HCT116 (cell line): Measurements from ENCODE around the gene NOP14. TPM values are rescaled to one million over a fixed set of nuclear protein-coding genes. Genes with fewer than 3 reads are reported as not detected.

Experiments
- ATAC-seq: fragments of 200-7000 bp; cut with Tn5 transposase; 2 replicates; pipeline ENCODE4 v1.9.1; 2020; ENCODE audit warnings: mild to moderate bottlenecking, moderate library complexity
- BruUV-seq: library from RNA; stranded (reverse); fragments of 400-500 nt; replicated peaks from 2 replicates; lab custom pipeline; 2021; lab: Mats Ljungman, UMichigan
- CTCF ChIA-PET: fragments of 300-600 bp; sonication (Branson Sonifier 250); formaldehyde crosslinking; loops from one replicate; lab custom pipeline; 2021; ENCODE audit warnings: antibody characterized with exemption; lab: Charles Lee
- POLR2A ChIA-PET: fragments of 300-600, 350-600 bp; sonication (Branson Sonifier 250); formaldehyde crosslinking; loops from one replicate; lab custom pipeline; 2021; ENCODE audit warnings: antibody characterized with exemption; lab: Charles Lee
- RAD21 ChIA-PET, 2 experiments: fragments of 300-600 bp; sonication (Branson Sonifier 250); formaldehyde crosslinking; loops; one replicate each; lab custom pipeline; 2023; ENCODE audit warnings: low total read pairs in 2 of 2; ENCODE audit not compliant: uncharacterized antibody in 2 of 2, unreplicated experiment in 2 of 2, low non-redundant PET in 1 of 2; lab: Charles Lee
- DNase-seq: peaks from one replicate; pipeline ENCODE4 v3.0.0-alpha.2; 2010; ENCODE audit warnings: low read depth, low spot score
- H2AFZ ChIP-seq: fragments of 200-600 bp; shearing (Covaris generic), sonication (generic); 2 replicates; pipeline ENCODE4 v1.6.1; 2017; ENCODE audit warnings: low read depth, mixed run types, mixed read lengths, antibody characterized with exemption, low read length; ENCODE audit not compliant: poor library complexity, severe bottlenecking
- H3K27ac ChIP-seq: 2 replicates; pipeline ENCODE4 v1.5.1; 2012; ENCODE audit warnings: low read depth, low read length
- H3K27me3 ChIP-seq: fragments of 200-600 bp; sonication (generic); 2 replicates; pipeline ENCODE4 v1.6.1; 2016; ENCODE audit warnings: mixed run types, low read length, mixed read lengths; ENCODE audit not compliant: insufficient read depth
- H3K36me3 ChIP-seq, 2 experiments: fragments of 200-500 bp in 1 of 2; fragments of 200-600 bp in 1 of 2; sonication (Bioruptor generic) in 1 of 2; sonication (generic) in 1 of 2; 2 replicates each; pipeline versions ENCODE4 v1.5.1 to v1.6.1; 2014 to 2016; ENCODE audit warnings: low read length in 2 of 2, inconsistent platforms in 1 of 2, mixed read lengths in 1 of 2, mixed run types in 1 of 2; ENCODE audit not compliant: insufficient read depth in 2 of 2, control insufficient read depth in 1 of 2
- H3K4me1 ChIP-seq, 2 experiments: fragments of 200-600 bp in 1 of 2; sonication (generic) in 1 of 2; 2 replicates each; pipeline versions ENCODE4 v1.5.1 to v1.6.1; 2012 to 2017; ENCODE audit warnings: low read length in 2 of 2, inconsistent platforms in 1 of 2, mild to moderate bottlenecking in 1 of 2, mixed read lengths in 1 of 2, mixed run types in 1 of 2, moderate library complexity in 1 of 2; ENCODE audit not compliant: insufficient read depth in 2 of 2, control insufficient read depth in 1 of 2
- H3K4me2 ChIP-seq: fragments of 200-600 bp; sonication (generic); 2 replicates; pipeline ENCODE4 v1.6.1; 2017; ENCODE audit warnings: mixed run types, low read length, mixed read lengths
- H3K4me3 ChIP-seq, 2 experiments: fragments of 200-600 bp in 1 of 2; sonication (generic) in 1 of 2; replicated peaks in 1 of 2; 2 replicates each; pipeline ENCODE4 v1.5.1; 2011 to 2016; ENCODE audit warnings: low read length in 2 of 2, control low read depth in 1 of 2, low read depth in 1 of 2, mild to moderate bottlenecking in 1 of 2, mixed read lengths in 1 of 2, mixed run types in 1 of 2
- H3K79me2 ChIP-seq: fragments of 200-600 bp; sonication (generic); 2 replicates; pipeline ENCODE4 v1.6.1; 2017; ENCODE audit warnings: mild to moderate bottlenecking, mixed run types, low read length, moderate library complexity, mixed read lengths; ENCODE audit not compliant: insufficient read depth
- H3K9ac ChIP-seq: fragments of 200-600 bp; sonication (generic); 2 replicates; pipeline ENCODE4 v1.6.1; 2016; ENCODE audit warnings: low read length, mixed read lengths
- H3K9me2 ChIP-seq: fragments of 200-600 bp; sonication (generic), shearing (Covaris generic); 2 replicates; pipeline ENCODE4 v1.6.1; 2017; ENCODE audit warnings: mixed run types, mild to moderate bottlenecking, moderate library complexity; ENCODE audit not compliant: insufficient read depth
- H3K9me3 ChIP-seq, 2 experiments: fragments of 200-500 bp in 1 of 2; fragments of 200-600 bp in 1 of 2; sonication (Bioruptor generic) in 1 of 2; sonication (generic) in 1 of 2; 2 replicates each; pipeline ENCODE4 v1.6.1; 2014 to 2017; ENCODE audit warnings: low read length in 2 of 2, mixed read lengths in 2 of 2, inconsistent platforms in 1 of 2, low read depth in 1 of 2, mild to moderate bottlenecking in 1 of 2, mixed run types in 1 of 2, moderate library complexity in 1 of 2; ENCODE audit not compliant: control insufficient read depth in 1 of 2, insufficient read depth in 1 of 2
- H4K20me1 ChIP-seq: fragments of 200-600 bp; sonication (generic), shearing (Covaris generic); 2 replicates; pipeline ENCODE4 v1.6.1; 2017; ENCODE audit warnings: mixed run types, mild to moderate bottlenecking, moderate library complexity; ENCODE audit not compliant: insufficient read depth
- CBX3 ChIP-seq: IDR thresholded peaks from 2 replicates; pipeline ENCODE4 v1.6.1; 2012; ENCODE audit warnings: low read depth
- EGR1 ChIP-seq: IDR thresholded peaks from 2 replicates; pipeline ENCODE4 v1.6.1; 2012; ENCODE audit warnings: low read depth
- ELF1 ChIP-seq: IDR thresholded peaks from 2 replicates; pipeline ENCODE4 v1.6.1; 2012; ENCODE audit warnings: low read depth, borderline replicate concordance
- EZH2 ChIP-seq: fragments of 200-600 bp; sonication (generic); IDR thresholded peaks from 2 replicates; pipeline ENCODE4 v1.6.1; 2017; ENCODE audit warnings: antibody characterized with exemption, mixed run types
- EZH2phosphoT487 ChIP-seq: fragments of 200-600 bp; IDR thresholded peaks from 2 replicates; pipeline ENCODE4 v1.6.1; 2018; ENCODE audit warnings: antibody characterized with exemption, borderline replicate concordance
- POLR2A ChIP-seq: IDR thresholded peaks from 2 replicates; pipeline ENCODE4 v1.7.0; 2011; ENCODE audit warnings: borderline replicate concordance; ENCODE audit not compliant: insufficient read depth, insufficient read length; ENCODE audit errors: extremely low read depth
- RAD21 ChIP-seq: IDR thresholded peaks from 2 replicates; pipeline ENCODE4 v1.6.1; 2012; ENCODE audit warnings: low read depth, mild to moderate bottlenecking
- SIN3A ChIP-seq: IDR thresholded peaks from 2 replicates; pipeline ENCODE4 v1.6.1; 2012; ENCODE audit warnings: low read depth
- SP1 ChIP-seq: IDR thresholded peaks from 2 replicates; pipeline ENCODE4 v1.6.1; 2012; ENCODE audit warnings: low read depth
- TCF7L2 ChIP-seq: IDR thresholded peaks from 2 replicates; pipeline ENCODE4 v1.7.0; 2011; ENCODE audit warnings: borderline replicate concordance, inconsistent platforms; ENCODE audit not compliant: insufficient read depth, insufficient read length; ENCODE audit errors: extremely low read depth
- YY1 ChIP-seq: IDR thresholded peaks from 2 replicates; pipeline ENCODE4 v1.6.1; 2011; ENCODE audit warnings: low read length, low read depth, moderate library complexity, mild to moderate bottlenecking; ENCODE audit not compliant: insufficient replicate concordance; ENCODE audit errors: extremely low read depth
- ZFX ChIP-seq: fragments of 450-650 bp; IDR thresholded peaks from 2 replicates; pipeline ENCODE4 v1.6.1; 2017
- ZNF274 ChIP-seq: fragments of 200-500 bp; sonication (Bioruptor generic); IDR thresholded peaks from 2 replicates; pipeline ENCODE4 v1.6.1; 2014; ENCODE audit warnings: mild to moderate bottlenecking, low read depth, low read length, inconsistent platforms
- intact Hi-C: fragments of 100-400 bp; cut with micrococcal nuclease; formaldehyde crosslinking; loops from 2 replicates; pipeline ENCODE4 v1.10.0; 2022
- total RNA-seq: library from RNA; stranded (reverse); gene quantifications from one replicate; pipeline ENCODE4 v1.2.1, GENCODE V29; 2021; ENCODE audit not compliant: unreplicated experiment
- TF ChIP-seq, protein P1 (sequence below): IDR thresholded peaks from 2 replicates; pipeline ENCODE4 v1.6.1; 2011; ENCODE audit warnings: mild to moderate bottlenecking, low read length, moderate library complexity; ENCODE audit not compliant: insufficient replicate concordance; ENCODE audit errors: extremely low read depth
- TF ChIP-seq, protein P2 (sequence below): IDR thresholded peaks from 2 replicates; pipeline ENCODE4 v1.6.1; 2012
- TF ChIP-seq, protein P3 (sequence below): IDR thresholded peaks from 2 replicates; pipeline ENCODE4 v1.6.1; 2012; ENCODE audit warnings: low read depth
- TF ChIP-seq, protein P4 (sequence below): IDR thresholded peaks from 2 replicates; pipeline ENCODE4 v1.6.1; 2012

The NOP14 gene
- total RNA-seq, 1 experiment from 2014 or later = 67.3 TPM

DNA sequence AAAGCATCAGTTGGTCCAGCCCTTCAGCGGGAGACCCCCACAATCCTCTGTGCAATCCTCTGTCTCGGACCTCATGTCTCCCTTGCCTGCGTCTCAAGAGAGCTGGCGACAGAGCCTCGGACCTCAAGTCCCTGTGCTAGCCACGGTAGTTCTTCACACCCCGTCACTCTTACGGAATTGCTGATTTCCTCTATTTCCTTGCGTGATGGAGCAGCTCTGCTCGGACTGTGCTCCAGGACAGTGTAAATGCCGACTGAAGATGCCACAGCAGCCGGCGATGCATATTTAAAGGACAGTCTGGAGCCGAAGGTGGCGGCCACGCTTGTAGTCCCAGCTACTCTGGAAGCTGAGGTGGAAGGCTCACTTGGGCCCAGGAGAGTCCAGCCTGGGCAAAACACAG lies 2.1 kb upstream of the NOP14 start:
- Histone ChIP-seq H2AFZ (no peak overlapping the region), H4K20me1 (no peaks in the 10 kb centered on the region), H3K4me3 (no peak overlapping the region), H3K36me3 (peaks cover 3 to 6% of the 10 kb centered on the region in 2 experiments; a peak in 2 of 4 replicates), H3K27ac (no peak overlapping the region), H3K79me2 (peaks cover 25% of the 10 kb centered on the region), H3K9me2 (no peaks in the 10 kb centered on the region), H3K4me2 (no peak overlapping the region), H3K4me1 (peaks cover 12 to 32% of the 10 kb centered on the region in 2 experiments; a peak in 3 of 4 replicates), H3K27me3 (no peaks in the 10 kb centered on the region), H3K9ac (no peak overlapping the region), H3K9me3 (no peaks in the 10 kb centered on the region)
- ATAC-seq = no peak
- RAD21 ChIA-PET = no interaction called here
- no TSS peak for BruUV-seq
- no peak for DNase-seq
- POLR2A ChIA-PET = no interaction called here
- intact Hi-C loops = no loop called here
- CTCF ChIA-PET = interaction anchor here (3.9 kb wide), 1 partner anchor 13 kb away, joined by 23 read pairs; no protein-coding TSS in a partner anchor
- TF ChIP-seq SP1 = no peak
- no peak for TF ChIP-seq EZH2phosphoT487
- TF ChIP-seq EGR1 = no peak
- no peak for TF ChIP-seq SIN3A
- TF ChIP-seq, protein P1, sequence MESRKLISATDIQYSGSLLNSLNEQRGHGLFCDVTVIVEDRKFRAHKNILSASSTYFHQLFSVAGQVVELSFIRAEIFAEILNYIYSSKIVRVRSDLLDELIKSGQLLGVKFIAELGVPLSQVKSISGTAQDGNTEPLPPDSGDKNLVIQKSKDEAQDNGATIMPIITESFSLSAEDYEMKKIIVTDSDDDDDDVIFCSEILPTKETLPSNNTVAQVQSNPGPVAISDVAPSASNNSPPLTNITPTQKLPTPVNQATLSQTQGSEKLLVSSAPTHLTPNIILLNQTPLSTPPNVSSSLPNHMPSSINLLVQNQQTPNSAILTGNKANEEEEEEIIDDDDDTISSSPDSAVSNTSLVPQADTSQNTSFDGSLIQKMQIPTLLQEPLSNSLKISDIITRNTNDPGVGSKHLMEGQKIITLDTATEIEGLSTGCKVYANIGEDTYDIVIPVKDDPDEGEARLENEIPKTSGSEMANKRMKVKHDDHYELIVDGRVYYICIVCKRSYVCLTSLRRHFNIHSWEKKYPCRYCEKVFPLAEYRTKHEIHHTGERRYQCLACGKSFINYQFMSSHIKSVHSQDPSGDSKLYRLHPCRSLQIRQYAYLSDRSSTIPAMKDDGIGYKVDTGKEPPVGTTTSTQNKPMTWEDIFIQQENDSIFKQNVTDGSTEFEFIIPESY = no peak
- TF ChIP-seq, protein P2, sequence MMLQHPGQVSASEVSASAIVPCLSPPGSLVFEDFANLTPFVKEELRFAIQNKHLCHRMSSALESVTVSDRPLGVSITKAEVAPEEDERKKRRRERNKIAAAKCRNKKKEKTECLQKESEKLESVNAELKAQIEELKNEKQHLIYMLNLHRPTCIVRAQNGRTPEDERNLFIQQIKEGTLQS = no peak
- no peak for TF ChIP-seq POLR2A
- no peak for TF ChIP-seq TCF7L2
- TF ChIP-seq, protein P3, sequence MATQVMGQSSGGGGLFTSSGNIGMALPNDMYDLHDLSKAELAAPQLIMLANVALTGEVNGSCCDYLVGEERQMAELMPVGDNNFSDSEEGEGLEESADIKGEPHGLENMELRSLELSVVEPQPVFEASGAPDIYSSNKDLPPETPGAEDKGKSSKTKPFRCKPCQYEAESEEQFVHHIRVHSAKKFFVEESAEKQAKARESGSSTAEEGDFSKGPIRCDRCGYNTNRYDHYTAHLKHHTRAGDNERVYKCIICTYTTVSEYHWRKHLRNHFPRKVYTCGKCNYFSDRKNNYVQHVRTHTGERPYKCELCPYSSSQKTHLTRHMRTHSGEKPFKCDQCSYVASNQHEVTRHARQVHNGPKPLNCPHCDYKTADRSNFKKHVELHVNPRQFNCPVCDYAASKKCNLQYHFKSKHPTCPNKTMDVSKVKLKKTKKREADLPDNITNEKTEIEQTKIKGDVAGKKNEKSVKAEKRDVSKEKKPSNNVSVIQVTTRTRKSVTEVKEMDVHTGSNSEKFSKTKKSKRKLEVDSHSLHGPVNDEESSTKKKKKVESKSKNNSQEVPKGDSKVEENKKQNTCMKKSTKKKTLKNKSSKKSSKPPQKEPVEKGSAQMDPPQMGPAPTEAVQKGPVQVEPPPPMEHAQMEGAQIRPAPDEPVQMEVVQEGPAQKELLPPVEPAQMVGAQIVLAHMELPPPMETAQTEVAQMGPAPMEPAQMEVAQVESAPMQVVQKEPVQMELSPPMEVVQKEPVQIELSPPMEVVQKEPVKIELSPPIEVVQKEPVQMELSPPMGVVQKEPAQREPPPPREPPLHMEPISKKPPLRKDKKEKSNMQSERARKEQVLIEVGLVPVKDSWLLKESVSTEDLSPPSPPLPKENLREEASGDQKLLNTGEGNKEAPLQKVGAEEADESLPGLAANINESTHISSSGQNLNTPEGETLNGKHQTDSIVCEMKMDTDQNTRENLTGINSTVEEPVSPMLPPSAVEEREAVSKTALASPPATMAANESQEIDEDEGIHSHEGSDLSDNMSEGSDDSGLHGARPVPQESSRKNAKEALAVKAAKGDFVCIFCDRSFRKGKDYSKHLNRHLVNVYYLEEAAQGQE = no peak
- TF ChIP-seq ZNF274 = no peak
- no peak for TF ChIP-seq CBX3
- no peak for TF ChIP-seq EZH2
- TF ChIP-seq YY1 = no peak
- TF ChIP-seq ELF1 = no peak
- TF ChIP-seq, protein P4, sequence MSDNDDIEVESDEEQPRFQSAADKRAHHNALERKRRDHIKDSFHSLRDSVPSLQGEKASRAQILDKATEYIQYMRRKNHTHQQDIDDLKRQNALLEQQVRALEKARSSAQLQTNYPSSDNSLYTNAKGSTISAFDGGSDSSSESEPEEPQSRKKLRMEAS = no peak
- no peak for TF ChIP-seq RAD21
- no peak for TF ChIP-seq ZFX
- TF ChIP-seq, all 23 proteins: peak for 0
